Smooth muscle cell (in vitro differentiated cells): ENCODE results near the gene TMEM271. TPM values are rescaled to one million over a fixed set of nuclear protein-coding genes. Genes with fewer than 3 reads are reported as not detected.

Source experiments
- DNase-seq: peaks from one replicate; lab custom pipeline; 2025; ENCODE audit not compliant: unreplicated experiment; lab: John Stamatoyannopoulos, UW
- H2AFZ ChIP-seq: fragments of 200-600 bp; sonication (generic); 2 replicates; pipeline ENCODE4 v1.6.0; 2016; ENCODE audit warnings: antibody characterized with exemption, low read depth, mild to moderate bottlenecking
- H3F3A ChIP-seq: fragments of 200-600 bp; sonication (generic); 2 replicates; pipeline ENCODE4 v1.6.0; 2017; ENCODE audit warnings: antibody characterized with exemption, low read depth
- H3K27ac ChIP-seq: fragments of 200-600 bp; sonication (generic); 2 replicates; pipeline ENCODE4 v1.5.1; 2016; ENCODE audit warnings: low read depth, mild to moderate bottlenecking
- H3K27me3 ChIP-seq: fragments of 200-600 bp; sonication (generic); 2 replicates; pipeline ENCODE4 v1.6.1; 2016; ENCODE audit warnings: low read depth, mild to moderate bottlenecking
- H3K36me3 ChIP-seq: fragments of 200-600 bp; sonication (generic); 2 replicates; pipeline ENCODE4 v1.5.1; 2016; ENCODE audit warnings: low read depth
- H3K4me1 ChIP-seq: fragments of 200-600 bp; sonication (generic); 2 replicates; pipeline ENCODE4 v1.5.1; 2016; ENCODE audit warnings: low read depth
- H3K4me2 ChIP-seq: fragments of 200-600 bp; sonication (generic); 2 replicates; pipeline ENCODE4 v1.6.0; 2016; ENCODE audit warnings: mild to moderate bottlenecking
- H3K4me3 ChIP-seq: fragments of 200-600 bp; sonication (generic); 2 replicates; pipeline ENCODE4 v1.5.1; 2016; ENCODE audit warnings: mild to moderate bottlenecking
- H3K79me2 ChIP-seq: fragments of 200-600 bp; sonication (generic); 2 replicates; pipeline ENCODE4 v1.6.0; 2016; ENCODE audit warnings: low read depth, mild to moderate bottlenecking
- H3K9ac ChIP-seq: fragments of 200-600 bp; sonication (generic); 2 replicates; pipeline ENCODE4 v1.6.0; 2016; ENCODE audit warnings: low read depth
- H3K9me3 ChIP-seq: fragments of 200-600 bp; sonication (generic); replicated peaks from 2 replicates; pipeline ENCODE4 v1.5.1; 2016; ENCODE audit warnings: low read depth
- H4K20me1 ChIP-seq: fragments of 200-600 bp; sonication (generic); 2 replicates; pipeline ENCODE4 v1.6.0; 2016; ENCODE audit warnings: low read depth
- CTCF ChIP-seq: fragments of 200-600 bp; sonication (generic); IDR thresholded peaks from 2 replicates; pipeline ENCODE4 v1.5.1; 2017; ENCODE audit warnings: borderline replicate concordance, mild to moderate bottlenecking, antibody characterized with exemption; ENCODE audit not compliant: insufficient read depth, poor library complexity, severe bottlenecking
- WGBS: methylation state at CpG from one replicate; pipeline ENCODE4 v1.1.7; 2016; ENCODE audit warnings: low lambda C conversion rate; 5-methylcytosine and 5-hydroxymethylcytosine counted together
- polyA plus RNA-seq: library from polyadenylated mRNA; unstranded; fragments of >200 nt; fragmentation: Nextera tagmentation; extraction: Ambion mirVana; gene quantifications from 2 replicates; pipeline ENCODE4 v1.2.1, GENCODE V29; 2016
- total RNA-seq: library from RNA; depleted of rRNA; stranded (reverse); fragments of >200 nt; gene quantifications from 2 replicates; pipeline ENCODE4 v1.2.3, GENCODE V29; 2014

TMEM271 gene
- total and polyA plus RNA-seq, 2 experiments from 2014 or later: not detected

- Histone ChIP-seq H3K36me3 (no peaks in the 10 kb centered on the region), H3K9ac (no peak overlapping the region), H4K20me1 (no peaks in the 10 kb centered on the region), H3F3A (no peaks in the 10 kb centered on the region), H3K4me1 (no peaks in the 10 kb centered on the region), H3K4me2 (no peak overlapping the region), H3K9me3 (no peaks in the 10 kb centered on the region), H3K79me2 (no peaks in the 10 kb centered on the region), H3K27ac (no peak overlapping the region), H3K4me3 (no peak overlapping the region), H3K27me3 (no peaks in the 10 kb centered on the region), H2AFZ (no peak overlapping the region)
- TF ChIP-seq CTCF: no peak
- WGBS: 71% methylated on average over 18 of the region's 18 CpGs
- DNase-seq: no peak
Measured at GRCh38 chr4:617644-618641, 41.8 kb upstream of the TMEM271 start.

DNA sequence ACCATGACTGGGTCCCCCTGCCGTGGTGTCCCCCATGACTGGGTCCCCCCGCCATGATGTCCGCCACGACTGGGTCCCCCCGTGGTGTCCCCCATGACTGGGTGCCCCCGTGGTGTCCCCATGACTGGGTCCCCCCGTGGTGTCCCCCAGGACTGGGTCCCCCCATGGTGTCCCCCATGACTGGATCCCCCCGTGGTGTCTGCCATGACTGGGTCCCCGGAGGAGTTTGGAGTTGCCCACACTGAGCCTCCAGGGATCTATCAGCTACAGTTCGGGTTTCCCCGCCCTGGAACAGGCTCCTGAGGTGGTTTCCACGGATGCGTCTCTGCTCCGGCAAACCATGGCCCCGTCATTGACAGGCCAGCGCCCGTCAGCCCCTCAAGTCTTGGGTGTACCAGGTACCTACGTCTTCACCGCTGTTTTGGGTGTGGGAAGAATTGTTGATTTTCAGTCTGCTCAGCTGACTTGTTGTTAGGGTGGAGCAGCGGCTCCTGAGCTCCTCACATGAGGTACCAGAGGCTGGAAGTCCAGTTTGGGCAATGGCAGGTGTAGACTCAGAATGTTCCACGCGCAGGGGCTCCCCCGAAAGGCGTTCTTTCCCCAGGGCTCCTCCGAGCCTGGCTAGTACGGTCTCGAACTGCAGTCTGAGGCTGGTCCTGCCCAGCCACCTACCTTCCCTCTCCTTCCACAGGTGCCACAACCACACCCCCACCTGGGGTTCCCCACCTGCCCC is 41.0 kb upstream of the TMEM271 start:
- no peak for DNase-seq
- Histone ChIP-seq H4K20me1 (no peaks in the 10 kb centered on the region), H3K9me3 (no peaks in the 10 kb centered on the region), H3F3A (no peaks in the 10 kb centered on the region), H3K4me2 (no peak overlapping the region), H3K27ac (no peak overlapping the region), H3K27me3 (no peaks in the 10 kb centered on the region), H3K79me2 (no peaks in the 10 kb centered on the region), H2AFZ (no peak overlapping the region), H3K36me3 (no peaks in the 10 kb centered on the region), H3K9ac (no peak overlapping the region), H3K4me3 (no peak overlapping the region), H3K4me1 (no peaks in the 10 kb centered on the region)
- 96% methylated on average over 18 of the region's 27 CpGs for WGBS
- TF ChIP-seq CTCF: no peak

GRCh38 chr4:616091-616490 is 40.0 kb upstream of the TMEM271 start:
- no peaks in the 10 kb centered on the region for H3K9me3 ChIP-seq
- no peaks in the 10 kb centered on the region for H3K36me3 ChIP-seq
- H3K4me3 ChIP-seq: no peak overlapping the region
- no peaks in the 10 kb centered on the region for H3K27me3 ChIP-seq
- no peaks in the 10 kb centered on the region for H4K20me1 ChIP-seq
- no peak overlapping the region for H3K9ac ChIP-seq
- TF ChIP-seq CTCF: no peak
- H3K4me1 ChIP-seq: no peaks in the 10 kb centered on the region
- no peak overlapping the region for H3K4me2 ChIP-seq
- WGBS: 71% methylated on average over 1 of the region's 1 CpG
- H3F3A ChIP-seq: no peaks in the 10 kb centered on the region
- no peaks in the 10 kb centered on the region for H3K79me2 ChIP-seq
- no peak overlapping the region for H3K27ac ChIP-seq
- DNase-seq: no peak
- no peak overlapping the region for H2AFZ ChIP-seq
